ENCODE measurements around the gene DCP1B.

Gene DCP1B

DNA sequence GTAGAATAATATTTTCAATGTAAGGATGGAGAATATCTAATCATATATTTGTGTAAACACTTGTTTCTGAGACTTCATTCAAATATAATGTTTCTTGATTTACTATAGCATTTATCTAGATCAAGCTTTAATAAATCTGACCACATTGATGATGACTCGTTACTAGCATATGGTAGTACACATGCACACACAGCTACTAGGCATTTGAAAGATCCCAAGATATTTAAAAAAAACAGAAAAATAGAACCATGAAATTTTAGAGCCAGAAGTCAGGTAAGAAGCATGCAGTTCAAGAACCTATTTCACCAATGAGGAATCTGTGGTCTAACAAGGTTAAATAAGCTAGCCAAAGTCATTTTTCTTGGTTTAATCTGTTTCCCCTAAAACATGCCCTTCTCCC lies 32.0 kb downstream of the DCP1B start:
- peak; percentile 66 for DNase-seq (ENCODE audit: low read depth, low spot score)
- TF ChIP-seq, protein P1, sequence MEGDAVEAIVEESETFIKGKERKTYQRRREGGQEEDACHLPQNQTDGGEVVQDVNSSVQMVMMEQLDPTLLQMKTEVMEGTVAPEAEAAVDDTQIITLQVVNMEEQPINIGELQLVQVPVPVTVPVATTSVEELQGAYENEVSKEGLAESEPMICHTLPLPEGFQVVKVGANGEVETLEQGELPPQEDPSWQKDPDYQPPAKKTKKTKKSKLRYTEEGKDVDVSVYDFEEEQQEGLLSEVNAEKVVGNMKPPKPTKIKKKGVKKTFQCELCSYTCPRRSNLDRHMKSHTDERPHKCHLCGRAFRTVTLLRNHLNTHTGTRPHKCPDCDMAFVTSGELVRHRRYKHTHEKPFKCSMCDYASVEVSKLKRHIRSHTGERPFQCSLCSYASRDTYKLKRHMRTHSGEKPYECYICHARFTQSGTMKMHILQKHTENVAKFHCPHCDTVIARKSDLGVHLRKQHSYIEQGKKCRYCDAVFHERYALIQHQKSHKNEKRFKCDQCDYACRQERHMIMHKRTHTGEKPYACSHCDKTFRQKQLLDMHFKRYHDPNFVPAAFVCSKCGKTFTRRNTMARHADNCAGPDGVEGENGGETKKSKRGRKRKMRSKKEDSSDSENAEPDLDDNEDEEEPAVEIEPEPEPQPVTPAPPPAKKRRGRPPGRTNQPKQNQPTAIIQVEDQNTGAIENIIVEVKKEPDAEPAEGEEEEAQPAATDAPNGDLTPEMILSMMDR (IDR thresholded peaks at IDR 0.05; ENCODE audit: low read depth, low read length), result no peak
- H3K4me3 ChIP-seq (ENCODE audit: low read depth, low read length), result no peak overlapping the region
- in situ Hi-C loops (cut with HindIII; ENCODE audit: low sequenced_read_pairs), result no loop called here

DNA sequence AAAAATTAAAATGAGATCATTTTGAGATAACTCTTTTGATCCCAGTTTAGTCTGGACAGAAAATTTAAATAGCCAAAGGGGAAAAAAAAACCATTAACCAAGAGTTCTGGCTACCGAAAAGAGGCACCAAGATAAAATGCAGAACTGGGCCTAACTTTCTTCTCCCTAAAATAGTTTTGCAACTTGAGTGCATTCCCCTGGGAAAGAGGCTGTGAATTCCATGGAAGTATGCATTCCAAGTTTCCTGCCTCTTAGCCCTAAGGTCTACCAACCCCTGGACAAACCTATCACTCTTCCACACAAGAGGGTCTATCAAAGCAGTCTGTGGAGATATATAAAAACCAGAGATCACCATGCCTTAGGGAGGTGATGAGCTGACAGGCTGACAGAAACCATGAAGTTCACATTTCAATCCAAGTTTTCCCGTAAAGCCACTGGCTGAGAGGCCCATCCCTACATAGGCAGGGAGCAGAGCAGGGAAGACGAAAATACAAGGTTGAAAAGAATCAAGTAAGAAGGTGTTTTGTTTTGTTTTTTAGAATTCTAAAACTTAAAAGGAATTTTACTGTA lies 33.8 kb downstream of the DCP1B start:
- no peak overlapping the region for H3K4me3 ChIP-seq (ENCODE audit: low read depth, low read length)
- DNase-seq (ENCODE audit: low read depth, low spot score), result no peak
- TF ChIP-seq, protein P1 (IDR thresholded peaks at IDR 0.05; ENCODE audit: low read depth, low read length), result no peak
- in situ Hi-C loops (cut with HindIII; ENCODE audit: low sequenced_read_pairs), result no loop called here

DNA sequence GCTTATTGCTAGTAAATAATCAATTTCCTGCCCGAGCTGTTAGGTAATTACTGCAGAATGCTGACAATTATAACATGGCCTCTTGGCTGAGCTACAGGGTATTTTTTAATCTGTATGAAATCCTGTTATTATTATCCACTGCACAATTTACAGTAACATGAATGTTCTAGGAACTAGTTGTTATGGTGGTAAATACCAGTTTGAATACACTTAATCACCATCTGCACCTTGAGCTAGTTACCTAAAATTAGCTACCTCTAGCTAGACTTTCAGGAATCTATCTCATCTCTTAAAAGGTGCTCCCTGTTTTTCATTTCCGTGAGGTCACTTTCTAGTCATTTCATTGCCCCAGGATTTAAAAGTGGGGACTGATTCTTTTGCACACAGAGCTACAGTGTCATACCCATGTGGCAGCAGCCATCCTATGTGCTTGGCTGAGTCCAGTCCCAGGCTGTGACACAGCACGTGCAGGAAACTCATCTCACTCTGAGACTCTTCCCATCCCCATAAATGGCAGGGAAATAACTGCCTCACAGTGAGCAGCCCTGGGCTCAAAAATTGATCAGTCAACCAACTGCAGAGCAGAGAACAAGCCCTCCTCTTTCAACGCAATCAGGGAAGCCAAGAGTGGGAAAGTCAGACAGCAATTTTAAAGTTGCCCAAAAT lies 37.6 kb downstream of the DCP1B start:
- TF ChIP-seq, protein P1 (IDR thresholded peaks at IDR 0.05; ENCODE audit: low read depth, low read length), result no peak
- H3K4me3 ChIP-seq (ENCODE audit: low read depth, low read length), result no peak overlapping the region
- in situ Hi-C loops (cut with HindIII; ENCODE audit: low sequenced_read_pairs), result no loop called here
- DNase-seq (ENCODE audit: low read depth, low spot score), result no peak

DNA sequence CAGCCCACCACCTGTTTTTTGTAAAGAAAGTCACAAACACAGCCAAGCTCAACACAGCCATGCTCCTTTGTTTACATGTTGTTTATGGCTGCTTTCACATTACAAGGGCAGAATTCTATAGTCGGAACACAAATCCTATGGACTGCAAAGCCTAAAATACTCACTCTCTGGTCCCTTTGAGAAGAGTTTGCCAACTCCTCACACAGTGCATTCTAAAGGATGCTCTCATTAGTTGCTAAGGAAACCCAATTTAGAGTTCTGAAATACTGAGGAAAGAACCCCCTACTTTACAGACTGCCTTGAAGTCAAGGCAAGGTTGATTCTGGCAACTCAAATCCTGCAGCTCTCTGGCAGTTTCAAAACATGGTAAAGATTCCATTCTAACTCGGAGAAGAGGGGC lies 38.3 kb downstream of the DCP1B start:
- H3K4me3 ChIP-seq (ENCODE audit: low read depth, low read length), result no peak overlapping the region
- no peak for DNase-seq (ENCODE audit: low read depth, low spot score)
- TF ChIP-seq, protein P1 (IDR thresholded peaks at IDR 0.05; ENCODE audit: low read depth, low read length), result no peak
- in situ Hi-C loops (cut with HindIII; ENCODE audit: low sequenced_read_pairs), result no loop called here

DNA sequence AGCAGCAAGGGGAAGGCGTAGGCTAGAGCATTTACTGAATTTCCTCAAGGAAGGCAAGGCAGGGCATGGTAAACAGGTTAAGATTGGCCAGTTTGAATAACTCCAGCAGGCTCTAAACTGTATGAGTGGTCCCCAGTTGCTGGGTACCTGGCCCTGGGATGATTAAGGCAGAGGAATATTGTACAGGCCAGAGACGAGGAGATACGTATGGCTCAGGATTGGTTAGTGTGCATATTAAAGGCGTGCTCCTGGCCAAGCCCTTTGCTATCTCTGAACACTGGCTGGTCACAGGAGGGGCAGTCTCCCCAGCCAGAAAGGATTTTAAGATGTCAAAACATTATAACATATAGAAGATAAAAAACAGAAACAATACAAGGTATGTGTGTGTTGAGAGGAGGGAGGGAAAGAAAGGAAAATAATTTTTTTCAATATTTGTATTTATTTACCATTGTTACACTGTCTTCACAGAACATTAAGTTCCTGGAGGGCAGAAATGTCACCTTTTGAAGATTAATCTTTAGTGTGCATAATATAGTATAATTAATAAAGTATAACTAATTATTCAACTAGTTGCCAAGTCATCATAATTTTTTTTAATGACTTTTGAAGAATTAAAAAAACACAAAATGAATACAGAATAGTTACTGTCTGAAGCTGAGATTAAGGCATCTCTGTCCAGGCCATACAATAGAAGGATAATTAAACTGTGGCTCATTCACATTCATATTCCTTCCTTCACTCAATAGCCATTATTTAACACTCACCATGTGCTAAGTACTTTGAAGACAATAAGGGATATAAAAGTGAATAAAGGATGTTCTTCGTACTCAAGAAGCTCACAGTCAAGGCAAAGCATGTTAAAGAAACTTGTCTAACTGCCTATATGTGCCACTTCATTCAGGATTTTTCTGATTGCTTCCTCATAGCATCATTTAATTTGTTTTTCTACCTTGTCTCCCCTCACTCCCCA lies 41.9 kb downstream of the DCP1B start:
- H3K4me3 ChIP-seq (ENCODE audit: low read depth, low read length), result no peak overlapping the region
- in situ Hi-C loops (cut with HindIII; ENCODE audit: low sequenced_read_pairs), result no loop called here
- DNase-seq (ENCODE audit: low read depth, low spot score), result no peak
- TF ChIP-seq, protein P1 (IDR thresholded peaks at IDR 0.05; ENCODE audit: low read depth, low read length), result no peak

DNA sequence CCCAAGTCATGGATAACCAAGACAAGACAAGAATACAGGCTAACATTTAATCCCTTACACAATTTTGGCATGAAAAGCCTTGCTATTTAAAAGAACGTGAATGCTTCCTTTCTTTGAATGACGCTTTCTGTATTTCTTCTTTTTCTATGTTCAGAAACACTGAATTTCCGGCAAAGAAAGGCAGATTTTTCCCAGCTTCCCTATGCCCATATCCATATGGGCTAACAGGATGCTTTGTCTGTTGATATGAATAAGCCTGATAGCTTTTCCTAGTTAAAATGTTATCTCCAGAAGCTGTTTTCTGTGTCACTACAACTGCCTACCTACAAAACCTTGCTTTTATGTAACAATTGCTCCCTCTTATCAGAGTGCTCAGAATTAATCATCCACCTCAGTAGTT lies 47.5 kb downstream of the DCP1B start:
- DNase-seq (ENCODE audit: low read depth, low spot score), result no peak
- TF ChIP-seq, protein P1 (IDR thresholded peaks at IDR 0.05; ENCODE audit: low read depth, low read length), result no peak
- in situ Hi-C loops (cut with HindIII; ENCODE audit: low sequenced_read_pairs), result no loop called here
- H3K4me3 ChIP-seq (ENCODE audit: low read depth, low read length), result no peak overlapping the region
